OCI-LY3 (cell line): ENCODE measurements around the gene RAPGEF5.

ENCODE experiments used
- CTCF ChIP-seq: fragments of 200-600, 300-600 bp; sonication (generic); IDR thresholded peaks from 2 replicates; pipeline ENCODE4 v1.5.1; 2014; ENCODE audit warnings: antibody characterized with exemption, low read length, low read depth
- EZH2phosphoT487 ChIP-seq: fragments of 200-600 bp; shearing (Covaris generic); IDR thresholded peaks from 2 replicates; pipeline ENCODE4 v1.6.1; 2018; ENCODE audit warnings: antibody characterized with exemption, mixed run types, low read depth

GRCh38 chr7:22256541-22257096, 100.3 kb downstream of the RAPGEF5 start:
- TF ChIP-seq CTCF, result no peak
- no peak for TF ChIP-seq EZH2phosphoT487
